GM19468 (cell line): Measurements from ENCODE around the gene USP25.

Source experiments
- ATAC-seq: cut with Tn5 transposase; IDR thresholded peaks from one replicate; pipeline ENCODE4 v1.9.1; 2021; ENCODE audit warnings: mild to moderate bottlenecking, moderate library complexity, moderate number of reproducible peaks; ENCODE audit not compliant: unreplicated experiment; ENCODE audit errors: extremely low read depth

USP25 gene

DNA sequence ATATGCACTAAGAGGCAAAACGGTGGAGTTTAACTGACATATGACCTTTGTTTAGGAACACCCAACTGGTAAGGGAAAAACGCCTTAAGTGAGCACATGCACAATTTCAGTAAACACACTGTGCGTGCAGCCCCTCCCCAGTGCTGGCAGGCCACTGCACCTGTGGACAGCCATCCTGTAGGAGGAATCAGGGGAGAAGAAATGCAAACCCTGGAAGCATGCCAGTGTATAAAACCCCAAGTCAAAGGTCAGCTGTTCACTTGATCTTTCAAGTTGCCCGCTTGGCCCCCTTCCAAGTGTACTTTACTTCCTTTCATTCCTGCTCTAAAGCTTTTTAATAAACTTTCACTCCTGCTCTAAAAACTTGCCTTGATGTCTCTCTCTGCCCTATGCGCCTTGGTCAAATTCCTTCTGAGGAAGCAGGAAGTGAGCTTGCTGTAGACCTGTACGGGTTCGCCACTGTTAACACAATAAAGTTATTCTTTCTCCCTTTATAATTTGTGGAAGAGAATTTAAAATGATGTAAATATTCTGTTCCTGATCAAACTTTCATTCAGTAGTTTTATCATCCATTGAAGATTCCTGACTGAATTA is 31.8 kb downstream of the USP25 start:
- ATAC-seq, result no peak

DNA sequence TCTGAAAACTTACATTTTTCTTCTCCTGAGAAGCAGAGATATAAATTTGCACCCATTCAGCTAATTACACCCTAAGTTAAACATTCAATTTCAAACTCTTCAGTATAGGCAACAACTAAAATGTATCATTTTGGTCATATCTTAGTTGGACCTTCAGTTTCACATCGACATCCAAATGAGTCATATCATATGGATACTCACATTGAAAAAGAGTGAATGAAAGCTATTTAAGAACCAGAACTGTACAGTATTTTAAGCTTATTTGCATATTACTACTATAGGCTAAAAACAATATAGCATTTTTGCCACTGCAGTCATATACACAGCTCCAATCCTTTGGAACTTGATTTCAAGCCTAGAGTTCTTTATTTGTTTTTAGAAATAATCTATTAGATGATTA is 33.6 kb downstream of the USP25 start:
- no peak for ATAC-seq

DNA sequence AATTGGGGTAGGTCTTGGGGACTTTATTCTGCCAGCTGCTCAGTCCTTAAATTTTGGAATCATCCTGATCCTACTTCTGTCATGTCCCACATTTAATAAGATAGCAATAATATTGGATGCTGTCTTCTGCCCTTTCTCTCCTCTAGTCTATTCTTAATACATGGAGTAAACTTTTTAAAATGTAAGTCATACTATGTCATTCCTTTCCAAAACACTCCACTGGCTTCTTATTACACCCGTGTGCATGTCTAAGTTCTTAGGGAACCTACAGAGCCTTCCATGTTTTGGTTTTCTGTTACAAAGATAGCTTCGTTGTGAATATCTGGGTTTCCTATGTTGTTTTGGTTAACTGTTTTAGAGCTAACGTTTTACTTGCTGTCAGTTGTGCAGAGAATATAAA is 35.1 kb downstream of the USP25 start:
- ATAC-seq, result no peak

DNA sequence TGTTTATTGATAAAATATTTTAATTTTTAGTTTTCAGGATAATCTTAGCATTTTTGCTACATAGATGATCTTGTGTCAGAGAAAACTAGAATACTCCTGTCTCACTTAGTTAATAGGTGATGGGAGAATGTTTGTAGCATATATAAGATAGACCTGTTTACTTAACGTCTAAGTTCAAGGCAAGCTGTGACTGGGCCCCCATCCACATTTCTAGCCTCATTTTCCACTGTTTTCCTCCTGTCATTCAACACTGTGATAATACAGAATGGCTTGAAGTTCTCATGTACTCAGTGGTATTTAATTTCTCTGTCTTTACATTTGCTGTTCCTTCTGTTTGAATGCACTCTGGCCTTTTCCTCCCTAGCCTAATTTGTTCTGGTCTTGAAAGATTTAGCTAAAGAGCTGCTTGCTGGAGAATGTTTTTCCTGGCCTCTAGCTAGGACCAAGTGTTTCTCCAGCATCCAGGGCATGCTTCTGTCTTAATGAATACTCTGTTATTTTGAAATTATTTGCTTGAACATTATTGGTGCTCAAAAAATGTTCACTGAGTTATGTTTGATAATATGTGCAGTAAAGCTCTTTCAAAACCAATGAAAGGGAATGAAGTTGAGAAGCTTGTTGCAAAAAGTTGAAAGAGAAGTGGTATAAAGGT is 37.3 kb downstream of the USP25 start:
- ATAC-seq, result no peak

DNA sequence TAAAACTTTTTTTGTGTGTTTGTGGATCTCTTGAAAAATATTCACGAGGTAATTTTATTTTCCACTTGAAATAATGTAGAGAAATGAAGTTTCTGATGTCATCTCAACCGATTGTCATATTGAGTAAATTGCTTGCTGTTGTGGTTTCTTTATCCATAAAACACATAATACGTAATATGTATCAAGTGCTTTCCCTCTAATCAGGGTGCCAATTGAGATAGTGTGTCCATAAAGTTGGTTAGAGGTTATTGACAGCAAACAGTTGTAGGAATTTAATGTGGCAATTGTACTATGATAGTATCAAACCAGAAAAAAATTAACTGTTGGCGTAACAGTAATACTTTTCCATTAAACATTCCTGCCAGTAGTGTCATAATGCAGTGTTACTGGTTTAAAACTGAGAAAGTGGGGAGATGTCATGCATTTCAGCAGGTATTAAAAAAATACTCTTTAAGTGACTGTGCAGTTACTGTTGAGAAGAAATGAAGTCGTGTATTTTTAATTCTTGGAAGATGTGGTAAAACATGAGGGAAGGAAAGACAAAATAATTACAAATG is 38.3 kb downstream of the USP25 start:
- no peak for ATAC-seq

DNA sequence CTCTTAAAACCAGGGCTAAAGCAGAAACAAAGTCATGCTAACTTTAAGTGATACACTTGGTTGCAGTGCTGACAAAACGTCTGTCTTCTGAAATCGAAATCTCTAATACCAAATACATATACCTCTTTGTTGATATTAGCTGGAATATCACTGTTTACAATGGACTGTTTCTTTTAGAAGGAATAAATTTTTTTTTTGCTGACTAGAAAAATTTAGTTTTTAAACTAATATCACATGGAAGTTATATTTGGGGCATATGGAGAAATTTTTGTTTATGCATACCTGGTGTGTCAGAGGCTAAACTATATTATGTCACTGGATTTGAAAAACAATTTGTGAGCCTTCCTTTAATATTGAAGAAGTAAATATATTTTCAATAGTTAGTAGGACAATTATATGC is 39.1 kb downstream of the USP25 start:
- ATAC-seq, result no peak

DNA sequence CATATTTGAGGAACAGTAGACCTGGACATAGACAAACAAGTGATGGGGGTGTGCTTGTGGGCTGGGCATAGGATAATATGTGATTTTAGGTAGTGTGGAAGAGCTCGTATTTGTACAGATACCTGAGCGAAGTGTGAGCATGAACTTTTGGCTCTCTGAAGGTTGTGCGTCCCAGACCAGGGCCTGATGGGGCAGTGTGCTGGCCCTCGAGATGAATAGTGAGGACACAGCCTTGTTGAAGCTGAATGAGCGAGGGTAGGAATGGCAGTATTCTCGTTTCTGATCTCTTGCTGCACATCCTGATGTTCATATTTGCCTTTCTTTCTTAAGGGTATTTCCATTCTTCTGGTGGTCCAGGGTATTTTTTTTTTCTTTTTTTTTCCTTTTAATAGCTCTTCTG is 41.5 kb downstream of the USP25 start:
- ATAC-seq, result no peak

DNA sequence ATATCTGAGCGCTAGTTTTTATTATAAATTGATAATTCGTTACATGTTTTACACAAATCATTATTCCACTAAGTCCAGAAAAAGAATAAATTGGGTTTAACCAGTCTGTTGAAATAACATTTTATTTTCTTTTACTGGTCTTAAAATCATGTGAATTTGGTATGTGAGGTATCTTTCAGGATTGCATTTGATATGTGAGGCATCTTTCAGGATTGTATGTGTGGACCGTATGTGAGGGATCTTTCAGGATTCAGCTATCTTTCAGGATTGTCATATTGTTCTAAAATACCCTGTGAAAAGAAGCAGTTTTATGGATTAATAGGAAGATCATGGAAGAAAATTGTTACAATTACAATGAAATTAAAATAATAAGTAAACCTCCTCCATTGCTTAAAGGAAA is 42.9 kb downstream of the USP25 start:
- ATAC-seq, result no peak

DNA sequence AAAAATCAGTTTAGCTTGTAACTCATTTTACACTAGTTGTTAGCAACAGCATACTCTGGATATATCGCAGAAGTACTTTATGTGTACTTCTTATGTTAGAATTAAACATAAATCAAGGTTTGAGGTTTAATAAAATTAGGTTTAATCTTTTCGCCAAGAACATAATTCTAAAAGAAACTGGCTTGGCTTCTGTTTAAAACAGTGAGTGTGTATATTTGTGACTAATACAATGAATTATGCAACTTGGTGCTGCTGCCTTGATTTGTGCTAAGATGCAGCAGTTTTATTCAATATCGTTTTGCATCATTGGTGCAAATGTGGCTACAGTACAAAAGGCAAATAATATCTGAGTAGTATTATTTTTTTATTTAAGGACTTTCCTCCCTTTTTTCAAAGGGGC is 44.8 kb downstream of the USP25 start:
- no peak for ATAC-seq

DNA sequence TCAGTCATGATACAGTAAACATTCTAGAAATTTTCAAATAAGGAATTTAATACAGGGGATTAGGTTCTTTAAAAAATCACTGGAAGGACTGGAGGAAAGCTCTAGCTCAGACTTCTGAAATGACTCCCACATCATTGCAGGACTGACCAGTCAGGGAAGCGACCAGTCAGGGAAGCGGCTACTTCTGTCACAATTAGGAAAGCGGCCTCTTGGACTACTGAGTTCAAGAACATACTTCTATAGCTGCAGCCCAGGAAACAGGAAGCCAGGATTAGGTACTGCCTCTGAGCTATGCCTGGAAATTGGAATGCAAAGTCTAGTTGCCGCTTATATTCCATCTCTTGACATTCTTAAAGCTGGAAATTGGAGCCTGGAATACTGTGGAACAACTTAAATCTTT is 45.5 kb downstream of the USP25 start:
- no peak for ATAC-seq

DNA sequence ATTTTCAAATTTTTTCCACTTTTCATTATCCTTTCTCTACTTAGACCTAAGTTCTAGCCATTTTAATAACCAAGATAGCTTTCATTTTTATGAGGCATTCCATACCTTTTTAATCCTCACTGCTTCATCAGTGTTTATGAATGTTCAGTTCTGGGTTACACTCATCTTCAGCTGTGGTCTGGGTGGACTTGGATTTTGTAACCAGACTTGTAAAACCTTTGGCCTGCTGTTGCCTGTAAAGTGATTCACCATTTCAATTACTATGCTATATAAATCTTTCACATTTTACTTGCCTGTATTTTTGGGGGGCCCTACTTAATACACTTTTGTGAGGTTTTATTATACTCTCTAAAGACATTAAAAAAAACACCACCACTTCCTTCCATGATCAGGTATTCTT is 46.2 kb downstream of the USP25 start:
- no peak for ATAC-seq

DNA sequence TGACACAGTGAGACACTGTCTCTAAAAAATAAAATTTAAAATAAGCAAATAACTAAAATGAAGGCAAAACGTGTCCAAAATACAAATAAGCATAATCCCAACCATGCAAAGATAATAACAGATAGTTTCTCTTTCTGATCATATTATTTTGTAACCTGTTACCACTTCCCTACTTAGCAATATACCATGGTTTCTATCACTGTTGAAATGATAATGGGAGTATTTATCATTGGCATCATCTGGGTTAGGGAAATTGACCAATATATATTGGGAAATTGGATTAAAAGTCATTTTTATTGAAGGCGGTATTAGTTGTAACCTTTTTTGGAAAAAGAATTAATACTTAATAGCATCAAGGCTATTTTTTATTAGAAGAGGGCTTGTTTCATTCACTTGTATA is 47.0 kb downstream of the USP25 start:
- no peak for ATAC-seq

DNA sequence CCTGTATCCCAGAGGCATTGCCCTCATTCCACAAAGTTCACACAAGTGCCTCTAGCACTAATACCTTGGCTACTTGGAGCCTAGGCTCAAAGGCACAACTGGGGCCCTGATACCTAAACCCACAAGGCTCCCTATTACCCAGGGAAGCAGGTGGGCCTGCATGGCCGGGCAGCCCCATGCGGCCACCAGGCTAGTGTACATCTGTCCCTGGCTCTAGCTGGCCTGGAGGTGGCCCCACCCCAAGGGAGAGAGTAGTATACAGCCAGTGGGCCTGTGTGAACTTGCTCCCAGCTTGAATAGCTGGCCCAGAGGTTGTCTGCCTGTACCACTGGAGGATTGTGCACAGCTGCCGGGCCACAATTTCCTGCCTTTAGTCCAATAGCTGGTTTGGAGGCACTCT is 52.2 kb downstream of the USP25 start:
- no peak for ATAC-seq

DNA sequence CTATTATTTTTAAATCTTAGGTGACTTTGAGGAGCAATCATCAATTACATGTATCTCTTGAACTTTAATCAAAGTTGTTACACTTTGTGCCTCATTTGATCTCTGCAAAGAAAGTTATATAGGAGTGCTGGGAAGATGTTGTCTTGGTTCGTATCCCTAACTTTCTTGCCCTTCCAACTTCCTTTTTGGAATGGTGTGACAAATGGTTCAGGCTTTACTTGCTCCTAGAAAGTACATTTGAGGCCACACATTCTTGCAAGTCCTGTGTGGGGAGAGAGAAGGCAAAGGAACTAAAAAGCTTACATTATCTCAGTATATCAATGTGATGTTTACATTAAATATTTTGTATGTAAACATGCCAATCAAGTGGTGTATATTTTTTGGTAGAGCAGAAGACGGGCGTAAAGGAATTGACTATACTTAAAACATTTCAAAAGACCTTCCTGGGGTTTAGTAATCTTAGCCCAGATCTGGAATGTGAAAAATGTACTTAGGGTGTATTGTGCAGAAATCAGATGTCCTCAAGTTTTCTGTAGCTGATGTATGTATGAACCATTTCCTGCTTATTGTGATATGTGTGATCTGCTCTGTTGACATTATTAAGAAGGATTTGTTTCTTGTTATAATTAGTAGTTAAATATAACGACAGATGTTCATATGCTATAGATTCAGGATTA is 59.2 kb downstream of the USP25 start:
- no peak for ATAC-seq

DNA sequence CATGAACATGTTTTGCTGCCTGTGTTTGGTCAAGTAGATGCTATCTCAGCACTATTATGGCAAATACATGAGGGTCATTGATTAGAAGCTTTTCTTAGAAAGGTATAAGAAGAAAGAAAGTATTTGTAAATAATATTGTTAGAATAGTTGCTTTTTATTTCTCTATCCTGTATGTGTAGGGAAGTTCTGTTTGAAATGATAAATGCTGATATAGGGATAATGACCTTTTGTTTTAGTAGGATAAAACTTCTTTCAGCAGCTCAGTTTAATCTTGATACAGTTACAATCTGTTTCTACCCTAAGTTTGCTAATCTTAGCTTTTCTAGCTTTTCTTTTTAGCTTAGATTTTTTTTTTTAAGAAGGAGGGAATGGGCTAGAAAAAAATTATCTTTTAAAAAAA is 63.3 kb downstream of the USP25 start:
- no peak for ATAC-seq

DNA sequence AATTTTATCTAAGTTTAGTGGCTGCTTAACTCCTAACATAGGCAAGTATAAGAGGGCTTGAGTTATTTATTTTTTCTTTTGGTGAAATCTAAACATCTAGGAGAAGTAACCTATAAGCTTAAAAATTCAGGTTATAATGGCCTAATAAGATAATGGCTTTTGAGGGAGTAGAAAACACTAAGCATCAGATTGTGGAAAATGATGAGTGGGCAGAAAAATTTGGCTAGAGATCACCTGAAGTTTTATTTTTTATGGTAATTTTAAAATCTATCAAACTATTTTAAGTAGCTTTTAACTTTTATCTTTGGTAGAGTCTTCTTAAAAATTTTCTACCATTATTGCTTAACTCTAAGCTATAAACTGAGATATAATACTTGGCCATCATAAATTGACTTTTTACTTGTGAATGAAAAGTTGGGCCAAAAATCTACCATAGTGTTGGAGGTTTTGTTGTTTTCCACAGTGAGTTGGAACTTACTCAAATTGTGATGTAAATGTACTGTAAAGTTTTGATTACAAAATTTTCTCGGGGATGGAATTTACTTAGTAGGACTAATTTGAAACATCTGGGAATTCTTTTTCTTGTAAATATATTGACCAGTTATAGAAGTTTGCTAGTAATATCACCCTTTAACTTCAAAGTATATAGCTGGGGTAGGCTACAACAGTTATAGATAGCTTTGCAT is 63.9 kb downstream of the USP25 start:
- no peak for ATAC-seq

DNA sequence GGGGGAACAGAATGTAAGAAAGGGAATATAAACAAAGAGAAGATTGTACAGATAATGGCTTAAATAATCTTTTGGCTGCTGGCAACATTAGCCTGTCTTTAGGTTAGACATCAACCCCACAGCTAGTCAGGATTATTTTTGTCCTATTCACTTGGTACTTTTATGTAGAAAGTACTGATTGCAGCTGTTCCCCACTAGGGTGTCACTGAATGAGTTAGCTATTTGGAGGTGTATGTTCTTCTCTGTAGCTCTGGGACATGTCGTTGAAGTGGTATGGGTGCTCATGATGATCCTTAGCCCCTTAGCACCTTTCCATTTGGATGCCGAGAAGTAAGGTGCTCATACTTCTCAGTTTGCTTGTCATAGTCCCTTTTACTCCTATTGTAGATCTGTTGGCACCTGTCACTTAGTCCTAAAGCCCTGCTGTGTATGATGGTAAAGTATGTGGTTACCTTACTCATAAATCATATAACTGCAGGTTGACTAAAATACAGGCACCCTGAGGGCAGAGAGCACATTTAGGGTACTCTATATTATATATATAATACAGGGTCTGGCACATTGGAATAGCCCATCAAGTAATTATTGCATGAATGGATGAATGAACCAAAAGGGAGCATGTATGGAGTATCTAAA is 64.6 kb downstream of the USP25 start:
- no peak for ATAC-seq

DNA sequence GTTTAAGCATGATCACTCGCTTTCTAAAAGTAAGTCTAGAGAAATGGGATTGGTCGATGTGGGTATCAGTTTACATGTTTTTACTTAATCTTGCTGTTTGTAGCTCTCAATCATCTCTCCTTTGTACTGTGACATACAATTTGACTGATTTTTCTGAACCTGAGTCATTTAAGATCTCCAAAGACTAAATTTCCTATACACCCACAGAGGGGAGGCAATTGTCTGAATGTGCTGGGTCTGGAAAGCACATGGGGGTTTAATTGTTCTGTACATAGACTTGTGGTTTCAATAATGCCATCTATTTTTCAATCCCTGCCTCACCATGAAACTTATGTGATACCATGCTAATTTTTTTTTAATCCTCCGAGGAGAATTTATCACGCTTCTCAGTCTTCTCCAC is 65.8 kb downstream of the USP25 start:
- no peak for ATAC-seq

DNA sequence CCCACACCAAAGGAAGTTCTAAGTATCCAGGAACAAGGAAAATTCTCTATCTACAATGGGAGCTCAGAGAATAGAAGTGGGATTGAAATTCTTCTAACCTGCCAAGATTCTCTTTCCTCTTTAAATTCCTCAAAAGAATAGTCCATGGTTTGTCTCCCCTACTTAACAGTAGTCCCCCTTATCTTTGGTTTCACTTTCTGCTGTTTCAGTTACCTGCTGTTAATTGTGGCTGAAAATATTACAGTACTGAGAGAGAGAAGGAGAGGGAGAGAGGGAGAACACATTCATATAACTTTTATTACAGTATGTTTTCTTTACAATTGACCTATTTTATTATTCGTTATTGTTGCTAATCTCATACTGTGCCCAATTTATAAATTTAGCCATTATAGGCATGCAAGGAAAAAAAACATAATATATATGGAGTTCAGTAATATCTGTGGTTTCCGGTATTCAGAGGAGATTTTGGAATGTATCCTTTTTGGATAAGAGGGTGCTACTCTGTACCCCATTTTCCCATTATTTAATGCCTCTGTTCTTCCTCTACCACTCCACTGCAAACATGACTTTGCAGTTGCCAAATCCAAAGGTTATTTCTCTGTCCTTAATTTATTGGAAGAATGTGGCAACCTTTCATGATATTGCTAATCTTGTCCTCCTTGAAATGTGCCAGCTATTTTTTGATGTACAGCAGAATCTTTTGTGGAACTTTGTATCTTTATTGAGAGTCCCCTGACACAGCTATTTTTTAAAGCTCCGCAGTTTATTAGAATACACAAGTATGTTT is 68.0 kb downstream of the USP25 start:
- ATAC-seq, result no peak

DNA sequence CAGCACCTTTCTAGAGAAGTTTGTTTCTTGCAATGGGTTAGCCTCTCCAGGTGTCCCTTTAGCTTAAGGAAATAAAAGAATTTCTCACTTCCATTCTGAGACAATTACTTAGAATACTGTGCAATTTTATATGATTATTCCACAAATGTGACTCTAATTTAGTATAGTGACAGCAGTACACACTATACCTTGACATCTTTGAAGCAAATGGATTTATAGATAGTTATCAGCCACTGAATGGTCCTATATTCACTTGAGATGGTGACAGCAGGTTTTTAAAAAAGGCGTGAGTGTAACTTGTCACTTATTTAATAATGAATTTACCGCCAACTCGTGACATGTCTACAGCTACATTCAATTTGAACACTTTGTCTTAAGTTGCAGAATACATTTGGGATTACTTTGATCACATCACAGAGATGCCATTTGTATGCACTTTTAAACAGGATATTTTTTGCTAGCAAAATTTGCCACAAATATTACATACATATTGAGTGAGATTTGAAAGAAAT is 71.6 kb downstream of the USP25 start:
- ATAC-seq, result no peak
